ENCODE results near the gene CYSTM1.

The CYSTM1 gene

GRCh38 chr5:140215276-140215675, 40.3 kb downstream of the CYSTM1 start:
- no peak for DNase-seq

GRCh38 chr5:140216478-140217074, 41.6 kb downstream of the CYSTM1 start:
- DNase-seq, result no peak

- DNase-seq, result no peak
These were observed 42.5 kb downstream of the CYSTM1 start for GRCh38 chr5:140217299-140218026.

- peak; percentile 28 for DNase-seq
These were observed 44.3 kb downstream of the CYSTM1 start for GRCh38 chr5:140219068-140219991.

GRCh38 chr5:140220032-140220697, 45.2 kb downstream of the CYSTM1 start:
- no peak for DNase-seq

- DNase-seq, result no peak
These were observed 45.7 kb downstream of the CYSTM1 start for GRCh38 chr5:140220698-140221064.

- peak; percentile 79 for DNase-seq
These were observed 46.8 kb downstream of the CYSTM1 start for GRCh38 chr5:140221697-140222223.

- peak; percentile 33 for DNase-seq
These were observed 47.4 kb downstream of the CYSTM1 start for GRCh38 chr5:140222416-140222815.

GRCh38 chr5:140223567-140223966, 48.6 kb downstream of the CYSTM1 start:
- no peak for DNase-seq

GRCh38 chr5:140224658-140225057, 49.7 kb downstream of the CYSTM1 start:
- no peak for DNase-seq

GRCh38 chr5:140225396-140225795, 50.4 kb downstream of the CYSTM1 start:
- no peak for DNase-seq

- DNase-seq, result no peak
These were observed 52.1 kb downstream of the CYSTM1 start for GRCh38 chr5:140227046-140227445.

GRCh38 chr5:140228364-140228837, 53.4 kb downstream of the CYSTM1 start:
- DNase-seq, result no peak

- no peak for DNase-seq
These were observed 55.4 kb downstream of the CYSTM1 start for GRCh38 chr5:140230373-140230772.

GRCh38 chr5:140232731-140233130, 57.7 kb downstream of the CYSTM1 start:
- no peak for DNase-seq

- DNase-seq, result no peak
These were observed 59.5 kb downstream of the CYSTM1 start for GRCh38 chr5:140234377-140234989.

- DNase-seq, result peak; percentile 60
These were observed 61.0 kb downstream of the CYSTM1 start for GRCh38 chr5:140235791-140236551.

GRCh38 chr5:140236891-140237598, 62.1 kb downstream of the CYSTM1 start:
- DNase-seq, result peak; percentile 58

GRCh38 chr5:140238756-140239155, 63.8 kb downstream of the CYSTM1 start:
- no peak for DNase-seq

- no peak for DNase-seq
These were observed 64.5 kb downstream of the CYSTM1 start for GRCh38 chr5:140239461-140239860.

Data from inflammatory macrophage treated with lipopolysaccharide for 4 hours (primary cell).